Activated CD8-positive, alpha-beta memory T cell treated with anti-CD3 and anti-CD28 coated beads for 4 hours (primary cell): ENCODE measurements around the gene TNS4.
"Not testable (repeated sequence)": the region's sequence is repeated elsewhere in the genome, so short reads cannot be mapped to it uniquely, and the experiment has no call there.

Experiments
- DNase-seq, 2 donors: peaks; one replicate each; pipeline ENCODE4 v3.0.0-alpha.2; 2020; ENCODE audit warnings: low read depth in 2 of 2

TNS4 gene, protein sequence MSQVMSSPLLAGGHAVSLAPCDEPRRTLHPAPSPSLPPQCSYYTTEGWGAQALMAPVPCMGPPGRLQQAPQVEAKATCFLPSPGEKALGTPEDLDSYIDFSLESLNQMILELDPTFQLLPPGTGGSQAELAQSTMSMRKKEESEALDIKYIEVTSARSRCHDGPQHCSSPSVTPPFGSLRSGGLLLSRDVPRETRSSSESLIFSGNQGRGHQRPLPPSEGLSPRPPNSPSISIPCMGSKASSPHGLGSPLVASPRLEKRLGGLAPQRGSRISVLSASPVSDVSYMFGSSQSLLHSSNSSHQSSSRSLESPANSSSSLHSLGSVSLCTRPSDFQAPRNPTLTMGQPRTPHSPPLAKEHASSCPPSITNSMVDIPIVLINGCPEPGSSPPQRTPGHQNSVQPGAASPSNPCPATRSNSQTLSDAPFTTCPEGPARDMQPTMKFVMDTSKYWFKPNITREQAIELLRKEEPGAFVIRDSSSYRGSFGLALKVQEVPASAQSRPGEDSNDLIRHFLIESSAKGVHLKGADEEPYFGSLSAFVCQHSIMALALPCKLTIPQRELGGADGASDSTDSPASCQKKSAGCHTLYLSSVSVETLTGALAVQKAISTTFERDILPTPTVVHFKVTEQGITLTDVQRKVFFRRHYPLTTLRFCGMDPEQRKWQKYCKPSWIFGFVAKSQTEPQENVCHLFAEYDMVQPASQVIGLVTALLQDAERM

DNA sequence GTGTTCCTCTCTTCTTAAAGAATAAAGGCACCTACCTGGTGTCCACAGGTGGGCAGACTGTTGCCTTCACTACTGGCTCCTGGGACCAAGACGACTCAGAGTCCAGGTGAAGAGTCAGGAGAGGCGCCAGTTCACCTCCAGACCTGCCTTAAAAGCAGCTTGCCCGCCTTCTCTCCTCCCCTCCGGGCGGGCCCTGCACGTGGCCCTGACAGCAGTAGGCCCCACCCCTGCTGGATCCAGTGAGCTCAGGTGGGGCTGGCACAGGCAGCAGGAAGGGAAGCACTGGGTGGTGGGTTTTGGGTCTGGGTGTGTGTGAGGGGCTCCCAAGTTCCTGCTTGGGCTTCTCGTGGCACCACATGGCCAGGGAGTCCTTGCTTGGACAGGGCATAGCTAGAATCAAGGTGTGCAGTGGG, at the start of gene TNS4:
TSS of gene TNS4 (minus strand) at position 125 of the 413 bp plus-strand sequence. CDS start 5,198 bp downstream, outside the sequence.
- no peak for DNase-seq

DNA sequence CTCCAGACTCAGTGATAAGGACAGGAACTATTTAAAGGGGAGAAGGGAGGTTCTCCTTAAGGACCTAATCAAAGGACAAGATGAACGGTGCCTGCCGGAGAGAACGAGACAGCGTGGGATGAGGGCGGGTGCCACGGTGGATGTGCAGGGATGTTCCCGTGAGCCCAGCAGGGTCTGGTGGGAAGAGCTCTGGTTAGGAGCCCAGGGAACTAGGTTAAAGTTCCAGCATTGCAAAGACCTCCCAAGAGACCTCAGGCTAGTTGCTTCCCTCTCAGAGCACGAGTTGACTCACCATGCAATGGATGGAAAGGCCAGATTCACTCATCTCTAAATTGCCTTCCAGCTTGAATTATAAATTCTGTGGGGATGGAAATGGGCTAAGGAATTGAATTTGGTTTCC, 49.2 kb upstream of the TNS4 start:
- DNase-seq: no peak

DNA sequence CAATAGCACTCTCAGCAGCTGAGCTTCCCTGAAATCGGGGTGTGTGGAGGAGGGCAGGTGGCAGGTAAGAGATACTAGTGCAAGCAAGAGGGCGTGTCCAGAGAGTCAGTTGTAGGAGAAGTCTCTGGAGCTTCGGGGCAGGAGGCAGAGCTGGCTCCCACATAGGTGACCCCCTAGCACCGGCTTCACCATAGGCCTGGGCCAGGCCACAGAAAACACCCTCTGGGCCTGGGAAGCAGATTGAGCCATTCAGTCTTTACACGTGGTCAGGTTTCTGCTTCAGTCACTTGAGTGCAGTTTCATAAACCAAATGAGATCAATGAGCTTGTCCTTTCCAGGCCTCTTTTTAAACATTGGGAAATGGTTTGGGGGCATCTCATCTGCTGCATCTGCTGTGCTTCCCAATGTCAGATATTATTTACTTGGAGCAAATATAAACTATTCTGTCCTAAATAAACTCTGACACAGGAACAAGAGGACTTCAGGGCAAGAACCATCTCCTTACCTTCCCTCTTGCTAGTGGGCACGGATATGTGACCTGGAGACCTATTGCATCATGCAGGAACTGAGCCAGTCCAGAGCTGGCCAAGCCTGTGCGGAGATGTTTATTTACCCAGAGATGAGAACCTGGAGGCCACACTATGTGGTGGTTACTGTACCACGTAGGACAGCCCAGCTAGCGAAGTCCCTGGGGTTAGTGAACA, 47.7 kb upstream of the TNS4 start:
- DNase-seq: no peak

DNA sequence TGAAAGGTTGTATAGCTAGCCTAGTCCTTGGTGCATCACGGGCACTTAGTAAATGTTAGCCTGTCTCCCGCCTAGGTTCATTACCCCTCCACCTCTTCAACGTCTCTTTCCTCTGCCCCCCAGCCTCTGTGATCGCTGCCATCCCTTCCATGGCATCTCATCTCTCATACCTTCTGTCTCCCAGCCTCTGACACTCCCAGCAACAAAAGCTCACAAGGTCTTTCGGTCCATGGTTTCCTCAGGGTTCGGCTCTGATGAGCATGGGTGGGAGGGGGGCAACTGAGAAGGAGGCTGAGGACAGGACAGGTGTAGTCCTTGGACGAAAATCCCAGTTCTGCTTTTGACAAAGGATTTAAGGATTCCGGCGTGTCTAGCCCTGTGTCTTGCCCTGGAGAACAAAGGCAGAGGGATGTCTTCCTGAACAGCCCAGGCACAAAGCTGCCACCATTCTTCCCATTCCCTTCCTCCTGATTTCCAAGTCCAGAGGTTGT, 47.1 kb upstream of the TNS4 start:
- no peak for DNase-seq

DNA sequence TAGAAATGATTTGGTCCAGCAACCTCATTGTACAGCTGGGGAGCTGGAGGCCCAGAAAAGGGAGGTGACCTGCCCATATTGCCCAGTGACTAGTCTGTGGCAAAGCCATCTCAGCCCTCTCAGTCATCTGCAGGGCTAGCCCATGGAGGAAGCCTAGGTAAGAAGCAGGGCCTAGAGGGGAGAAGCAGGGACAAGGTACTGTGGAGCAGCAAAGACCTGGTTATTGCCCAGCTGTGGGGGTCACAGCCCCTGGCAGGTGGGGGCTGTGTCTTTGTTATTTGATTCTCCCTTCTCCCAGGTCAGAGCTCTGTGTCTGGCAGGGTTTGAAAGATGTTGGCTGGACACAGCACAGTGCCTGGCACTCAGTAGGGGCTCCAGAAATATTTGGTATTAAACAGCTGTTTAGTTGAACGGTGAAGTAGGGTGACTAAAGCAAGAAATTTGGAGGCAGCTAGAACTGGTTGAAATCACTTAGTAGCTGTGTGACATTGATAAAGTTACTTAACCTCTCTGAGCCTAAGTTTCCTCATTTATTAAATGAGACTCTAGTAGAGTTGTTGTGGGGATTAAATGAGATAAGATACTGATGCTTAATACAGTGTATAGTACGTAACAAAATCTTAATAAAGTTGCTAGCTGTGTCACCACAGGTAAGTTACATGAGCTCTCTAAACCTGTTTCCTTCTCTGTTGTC, 46.5 kb upstream of the TNS4 start:
- no peak for DNase-seq

DNA sequence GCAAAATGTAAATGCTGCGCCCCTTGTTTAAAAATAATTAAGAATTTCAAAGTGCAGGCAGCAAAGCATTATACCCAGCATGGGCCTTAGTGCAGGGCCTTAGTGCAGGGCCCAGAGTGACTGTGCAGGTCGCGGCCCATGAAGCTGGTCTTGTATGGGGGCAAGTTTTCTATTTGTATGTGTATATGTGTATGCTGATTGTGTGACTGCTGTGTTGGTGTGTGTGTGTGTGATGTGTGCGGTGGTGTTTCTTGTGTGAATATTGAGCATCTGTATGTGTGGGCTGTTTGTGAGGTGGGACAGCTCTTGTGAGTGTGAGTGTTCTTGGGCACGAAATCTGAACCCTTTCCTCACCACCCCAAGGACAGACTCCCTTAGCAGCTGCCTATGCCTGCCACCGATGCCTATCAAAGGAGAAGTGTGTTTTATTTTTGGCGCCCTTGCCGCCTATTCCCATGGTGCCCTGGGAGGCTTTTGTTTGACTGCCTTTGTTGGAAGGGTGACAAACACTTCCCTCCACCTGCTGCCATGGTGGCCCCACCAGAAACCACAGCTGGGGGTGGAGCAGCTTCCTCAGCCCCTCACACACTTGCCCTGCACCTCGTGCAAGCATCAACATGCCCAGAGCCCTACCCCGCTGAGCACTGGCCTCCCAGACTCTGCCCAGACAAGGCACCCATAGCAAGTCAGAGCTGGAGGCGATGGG, 45.8 kb upstream of the TNS4 start:
- DNase-seq: no peak

DNA sequence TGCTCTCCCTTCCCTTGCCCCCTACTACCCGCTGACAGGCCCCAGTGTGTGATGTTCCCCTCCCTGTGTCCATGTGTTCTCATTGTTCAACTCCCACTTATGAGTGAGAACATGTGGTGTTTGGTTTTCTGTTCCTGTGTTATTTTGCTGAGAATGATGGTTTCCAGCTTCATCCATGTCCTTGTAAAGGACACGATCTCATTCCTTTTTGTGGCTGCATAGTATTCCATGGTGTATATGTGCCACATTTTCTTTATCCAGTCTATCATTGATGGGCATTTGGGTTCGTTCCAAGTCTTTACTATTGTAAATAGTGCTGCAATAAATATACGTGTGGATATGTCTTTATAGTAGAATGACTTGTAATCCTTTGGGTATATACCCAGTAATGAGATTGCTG, 45.1 kb upstream of the TNS4 start:
- DNase-seq: not testable (repeated sequence)

DNA sequence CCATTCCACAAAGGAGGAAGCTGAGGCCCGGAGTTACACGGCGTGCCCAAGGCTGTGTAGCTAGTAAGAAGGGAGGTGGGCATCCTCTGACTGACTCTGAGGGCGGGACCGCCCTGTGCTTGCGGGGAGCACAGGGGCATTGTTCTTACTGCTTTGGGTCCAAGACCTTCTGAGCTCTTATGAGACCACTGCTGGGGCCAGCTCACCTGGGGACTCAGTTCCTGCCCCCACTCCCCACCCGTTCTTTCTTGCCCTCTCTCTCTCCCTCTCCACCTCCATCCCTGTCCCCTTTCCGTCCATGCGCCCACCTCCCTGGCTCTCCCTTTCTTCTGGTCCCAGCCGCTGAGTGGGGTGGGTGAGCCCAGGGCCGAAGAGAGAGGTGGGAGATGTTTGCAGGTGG, 44.2 kb upstream of the TNS4 start:
- no peak for DNase-seq

DNA sequence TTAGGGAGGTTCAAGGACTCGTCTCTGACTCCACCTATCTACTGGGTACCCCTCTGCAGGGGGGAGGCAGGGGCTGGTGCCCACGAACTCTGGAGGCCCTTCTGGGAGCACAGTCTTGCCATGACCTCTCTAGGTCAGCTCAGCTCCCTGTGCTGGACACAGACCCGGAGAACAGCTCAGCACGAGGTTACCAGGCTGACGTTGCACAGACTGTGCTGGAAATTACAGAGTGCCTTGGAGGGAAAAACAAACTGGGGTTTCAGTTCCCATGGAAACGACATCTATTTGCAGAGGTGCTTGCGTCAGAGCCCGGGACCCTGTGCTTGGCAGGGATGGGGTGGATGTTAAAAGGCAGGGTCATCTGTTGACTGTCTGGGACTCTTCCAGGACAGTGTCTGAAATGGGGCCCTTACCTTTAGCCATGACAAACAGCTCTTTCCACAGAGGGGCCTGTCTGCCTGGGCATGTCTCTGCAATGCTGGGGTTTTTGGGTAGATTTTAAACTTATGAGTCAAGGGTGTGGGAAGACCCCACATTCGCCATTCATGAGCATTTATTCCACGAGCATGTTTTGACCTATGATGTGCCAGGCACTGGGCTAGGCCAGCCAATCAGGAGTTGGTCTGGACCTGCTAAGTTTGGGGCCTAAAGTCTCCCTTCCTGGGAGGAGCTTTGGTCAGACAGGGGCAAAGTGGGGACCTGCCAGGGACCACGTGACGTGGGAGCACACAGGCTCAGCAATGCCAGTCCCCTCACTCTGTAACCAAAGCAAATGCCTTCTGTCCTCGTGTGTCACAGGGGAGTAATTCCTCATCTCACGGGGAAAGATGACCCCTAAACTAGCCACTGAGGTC, 41.4 kb upstream of the TNS4 start:
- DNase-seq: no peak

DNA sequence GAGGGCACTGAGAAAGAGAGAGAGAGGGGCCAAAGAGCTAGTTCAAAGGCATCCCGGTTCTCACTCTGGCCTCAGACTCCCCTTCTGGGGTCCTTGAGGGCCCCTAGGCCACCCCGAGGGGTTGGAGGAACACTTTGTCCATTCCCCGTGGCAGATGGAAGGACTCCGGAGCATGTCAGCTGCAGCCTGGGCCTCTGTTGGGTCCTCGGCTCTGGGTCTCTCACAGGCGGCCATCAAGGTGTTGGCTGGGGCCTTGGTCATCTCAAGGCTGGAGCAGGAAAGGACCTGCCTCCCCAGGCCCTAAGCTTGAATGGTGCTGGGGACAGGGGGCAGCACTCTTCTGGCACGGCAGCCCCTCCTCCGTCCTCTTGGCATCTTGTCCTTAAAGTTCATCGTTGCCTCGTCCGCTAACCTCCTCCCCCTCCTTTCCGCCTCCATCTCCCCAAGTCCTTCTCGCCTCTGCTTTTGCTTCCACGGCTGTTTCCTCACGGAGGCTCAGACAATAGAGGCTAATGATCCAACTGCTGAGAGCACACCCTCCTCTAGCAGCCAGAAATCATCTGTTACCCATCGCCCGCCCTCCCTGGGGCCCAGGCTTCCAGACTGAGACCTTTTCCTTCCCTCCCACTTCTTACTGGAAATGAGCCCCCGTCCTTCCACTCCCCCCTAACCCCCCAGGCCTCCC, 40.6 kb upstream of the TNS4 start:
- no peak for DNase-seq

DNA sequence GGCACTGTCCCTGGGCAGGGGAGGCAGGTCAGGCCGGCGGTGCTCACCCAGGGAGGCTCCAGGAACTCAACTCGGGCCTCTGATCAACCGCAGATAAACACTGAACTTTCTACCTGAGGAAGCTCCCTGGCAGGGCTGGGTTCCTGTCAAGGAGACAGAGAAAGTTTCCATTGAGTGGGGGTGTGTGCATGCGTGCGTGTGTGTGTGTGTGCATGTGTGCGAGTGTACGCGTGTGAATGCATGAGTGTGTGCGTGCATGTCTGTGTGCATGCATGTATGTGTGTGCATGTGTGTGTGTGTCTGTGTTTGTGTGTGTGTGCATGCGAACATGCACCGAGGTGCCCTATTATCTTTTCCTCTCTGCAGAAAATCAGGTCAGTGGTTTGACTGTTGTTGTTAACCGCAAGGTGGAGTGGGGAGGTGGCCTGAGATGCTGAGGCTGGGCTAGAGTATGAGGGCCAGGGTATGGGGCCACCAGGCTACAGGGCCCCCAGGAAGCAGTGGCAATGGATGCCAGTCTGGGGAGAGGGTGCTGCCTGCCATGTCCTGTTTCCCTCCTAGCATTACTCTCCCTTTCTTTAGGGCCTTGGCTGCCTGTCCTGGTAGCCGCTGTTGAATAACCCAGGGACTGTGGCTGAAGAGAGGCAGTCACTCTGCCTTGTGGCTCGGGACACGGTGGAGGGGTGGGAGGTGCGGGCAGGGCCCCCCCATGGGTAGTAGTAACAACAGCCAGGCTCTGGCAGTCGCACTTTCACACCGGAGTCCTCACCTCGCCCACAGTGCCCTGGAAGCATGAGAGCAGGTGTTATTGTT, 39.8 kb upstream of the TNS4 start:
- DNase-seq: peak in 1 of 2 donors; percentile 36

DNA sequence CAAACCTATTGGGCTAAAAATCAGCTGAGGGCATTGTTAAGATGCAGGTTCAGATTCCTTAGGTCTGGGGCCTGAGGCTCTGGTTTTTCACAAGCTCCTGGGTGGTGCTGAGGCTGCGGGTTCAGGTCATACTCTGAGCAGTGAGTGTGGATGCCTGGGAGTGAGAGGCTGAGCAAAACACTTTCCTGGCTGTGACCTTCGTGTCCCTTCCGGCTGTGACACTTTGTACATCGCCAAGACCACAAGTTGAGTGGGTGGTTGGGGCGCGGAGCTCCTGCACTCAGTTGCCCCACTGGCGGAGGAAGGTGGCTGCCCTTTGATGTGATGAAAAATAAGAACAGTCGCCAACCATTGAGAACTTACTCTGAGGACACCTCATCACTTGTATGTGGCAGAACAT, 39.0 kb upstream of the TNS4 start:
- peak in 1 of 2 donors; percentile 31 for DNase-seq

DNA sequence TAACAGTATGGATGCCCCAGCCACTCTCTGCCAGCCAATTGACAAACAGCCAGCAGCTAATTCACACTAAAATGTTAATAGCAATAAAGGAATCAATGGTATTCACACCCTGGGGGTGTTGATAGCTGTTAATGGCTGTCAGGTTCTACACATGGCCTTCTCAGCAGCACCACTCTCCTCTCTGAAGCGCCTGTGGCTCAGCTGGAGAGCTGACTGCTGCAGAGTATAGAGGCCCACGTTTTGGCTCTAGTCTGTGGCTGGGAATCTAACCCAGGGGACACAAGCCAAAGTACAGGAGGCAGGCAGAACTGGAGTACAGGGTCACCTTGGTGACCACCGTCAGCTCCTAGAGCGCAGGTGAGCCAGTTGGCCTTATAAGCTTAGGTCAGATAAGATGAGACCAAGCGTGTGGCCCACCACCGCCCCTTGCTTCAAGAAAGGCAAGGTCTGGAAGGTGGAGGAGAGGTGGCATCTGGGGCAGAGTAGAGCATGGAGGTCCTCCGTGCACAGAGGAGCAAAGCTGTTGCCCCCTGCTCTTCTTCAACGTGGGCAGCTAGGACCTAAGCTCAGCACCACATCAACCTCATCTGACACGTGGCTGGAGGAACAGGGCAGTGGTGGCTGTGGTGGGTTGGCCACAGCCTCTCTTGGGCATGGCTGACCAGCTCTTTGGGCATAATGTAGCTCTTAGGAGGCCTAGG, 38.4 kb upstream of the TNS4 start:
- DNase-seq: no peak

DNA sequence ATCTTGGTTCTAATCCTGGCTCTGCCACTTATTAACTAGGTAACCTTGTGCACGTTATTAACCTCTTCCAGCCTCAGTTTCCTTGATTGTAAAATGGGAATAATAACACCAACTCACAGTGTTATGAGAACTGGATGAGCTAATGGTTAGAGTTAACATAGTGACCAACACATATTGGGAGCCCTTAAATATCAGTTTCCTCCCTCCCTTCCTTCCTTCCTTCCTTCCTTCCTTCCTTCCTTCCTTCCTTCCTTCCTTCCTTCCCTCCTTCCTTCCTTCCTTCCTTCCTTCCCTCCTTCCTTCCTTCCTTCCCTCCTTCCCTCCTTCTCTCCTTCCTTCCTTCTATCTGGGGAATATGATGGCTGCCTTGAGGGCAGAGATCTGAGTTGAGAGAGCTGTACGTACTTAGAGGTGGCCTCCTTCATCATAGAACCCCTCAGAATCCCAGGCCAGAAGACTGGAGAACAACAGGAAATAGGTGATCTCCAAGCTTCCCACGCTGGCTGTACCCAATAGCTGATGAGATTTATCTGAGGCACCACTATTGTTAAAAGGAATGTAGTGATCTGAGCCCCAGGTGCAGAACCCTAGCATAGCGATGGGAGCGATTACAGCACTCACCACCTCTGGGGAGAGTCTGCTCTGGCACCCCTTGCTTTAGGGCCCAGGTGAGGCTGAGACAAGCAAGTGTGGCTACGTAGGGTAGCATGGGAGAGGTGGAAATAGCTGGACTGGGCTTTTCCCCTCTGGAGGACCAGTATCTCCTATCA, 37.7 kb upstream of the TNS4 start:
- DNase-seq: no peak

DNA sequence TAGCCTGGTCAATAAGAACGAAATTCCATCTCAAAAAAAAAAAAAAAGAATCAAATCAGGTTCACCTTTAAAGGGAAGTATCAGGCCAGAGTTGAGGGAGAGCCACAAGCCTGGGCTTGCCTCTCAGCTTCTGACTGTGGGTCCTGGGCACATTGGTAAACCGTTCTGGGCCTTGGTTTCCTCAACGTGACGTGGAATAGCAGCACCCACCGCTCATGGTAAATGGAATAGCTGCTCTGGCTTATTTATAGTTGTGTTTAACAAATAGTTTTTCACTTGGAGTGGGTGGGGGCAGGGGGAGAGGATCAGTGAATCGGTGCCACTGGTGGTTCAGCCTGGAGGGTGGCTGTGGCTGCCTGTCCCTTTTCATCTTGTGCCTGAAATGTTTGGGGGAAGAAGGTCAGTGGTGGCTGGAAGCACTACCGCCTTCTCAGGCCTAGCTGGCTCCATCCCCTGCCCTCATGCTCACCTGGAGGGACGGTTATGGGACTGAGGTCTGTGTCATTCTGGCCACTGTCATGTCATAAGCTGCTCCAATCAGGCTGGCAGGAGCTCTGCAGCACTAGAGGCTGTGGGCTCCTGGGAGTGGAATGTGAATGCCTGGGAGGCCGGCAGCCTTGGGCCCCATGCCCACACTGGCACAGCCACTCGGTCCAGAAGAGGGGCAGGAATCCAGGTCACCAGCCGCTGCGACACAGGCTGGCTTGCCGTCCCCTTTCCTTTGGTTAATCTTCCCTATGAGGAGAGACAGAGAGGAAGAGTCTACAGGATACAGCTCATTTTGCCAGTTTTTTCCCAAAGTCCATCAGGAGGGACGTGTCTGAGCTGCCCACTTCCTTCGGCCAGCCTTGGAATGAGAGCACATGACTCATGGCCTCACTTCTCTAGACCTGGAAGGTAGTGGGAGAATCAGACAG, 36.9 kb upstream of the TNS4 start:
- no peak for DNase-seq
